ENCODE data around the gene CEP164. TPM values are rescaled to one million over a fixed set of nuclear protein-coding genes. Genes with fewer than 3 reads are reported as not detected.
"Not testable (repeated sequence)": the region's sequence is repeated elsewhere in the genome, so short reads cannot be mapped to it uniquely, and the experiment has no call there.

CEP164 gene
- total RNA-seq, 2 experiments from 2014 or later, result 29.3 to 32.6 TPM

GRCh38 chr11:117392001-117392690 is 64.5 kb downstream of the CEP164 start:
- H3K36me3 Mint-ChIP-seq, result peaks cover 60% of the 10 kb centered on the region
- no peak overlapping the region for H3K27ac Mint-ChIP-seq
- no peak overlapping the region for H3K4me3 Mint-ChIP-seq
- H3K27me3 Mint-ChIP-seq, result no peaks in the 10 kb centered on the region
- no peaks in the 10 kb centered on the region for H3K4me1 Mint-ChIP-seq (ENCODE audit: low read depth)
- CTCF ChIA-PET, result interaction anchor here (1.2 kb wide), 1 partner anchor 34 kb away, joined by 4 read pairs; no protein-coding TSS in a partner anchor
- intact Hi-C loops (cut with micrococcal nuclease), result no loop called here
- no peak for DNase-seq
- no peaks in the 10 kb centered on the region for H3K9me3 Mint-ChIP-seq
- POLR2A ChIA-PET, result no interaction called here

- POLR2A ChIA-PET, result no interaction called here
- Mint-ChIP-seq H3K9me3 (peaks cover 5% of the 10 kb centered on the region), H3K27ac (no peak overlapping the region), H3K4me1 (ENCODE audit: low read depth) (no peaks in the 10 kb centered on the region), H3K27me3 (no peaks in the 10 kb centered on the region), H3K36me3 (peaks cover 68% of the 10 kb centered on the region), H3K4me3 (no peak overlapping the region)
- DNase-seq, result no peak
- CTCF ChIA-PET, result no interaction called here
- intact Hi-C loops (cut with micrococcal nuclease), result no loop called here
These were observed 65.3 kb downstream of the CEP164 start for GRCh38 chr11:117392979-117393378.

- peaks cover 15% of the 10 kb centered on the region for H3K9me3 Mint-ChIP-seq
- H3K27me3 Mint-ChIP-seq, result no peaks in the 10 kb centered on the region
- H3K36me3 Mint-ChIP-seq, result peaks cover 75% of the 10 kb centered on the region
- POLR2A ChIA-PET, result no interaction called here
- CTCF ChIA-PET, result no interaction called here
- no peaks in the 10 kb centered on the region for H3K4me1 Mint-ChIP-seq (ENCODE audit: low read depth)
- H3K4me3 Mint-ChIP-seq, result no peak overlapping the region
- DNase-seq, result no peak
- intact Hi-C loops (cut with micrococcal nuclease), result no loop called here
- no peak overlapping the region for H3K27ac Mint-ChIP-seq
These were observed 66.7 kb downstream of the CEP164 start for GRCh38 chr11:117394221-117394925.

GRCh38 chr11:117395476-117395875 is 67.8 kb downstream of the CEP164 start:
- ChIA-PET CTCF (no interaction called here), POLR2A (no interaction called here)
- H3K27ac Mint-ChIP-seq, result no peak overlapping the region
- peaks cover 15% of the 10 kb centered on the region for H3K9me3 Mint-ChIP-seq
- intact Hi-C loops (cut with micrococcal nuclease), result no loop called here
- H3K4me3 Mint-ChIP-seq, result no peak overlapping the region
- DNase-seq, result no peak
- no peaks in the 10 kb centered on the region for H3K4me1 Mint-ChIP-seq (ENCODE audit: low read depth)
- no peaks in the 10 kb centered on the region for H3K27me3 Mint-ChIP-seq
- peaks cover 80% of the 10 kb centered on the region for H3K36me3 Mint-ChIP-seq

- H3K4me3 Mint-ChIP-seq, result no peak overlapping the region
- no peaks in the 10 kb centered on the region for H3K27me3 Mint-ChIP-seq
- H3K4me1 Mint-ChIP-seq (ENCODE audit: low read depth), result no peaks in the 10 kb centered on the region
- H3K9me3 Mint-ChIP-seq, result peaks cover 15% of the 10 kb centered on the region
- POLR2A ChIA-PET, result no interaction called here
- peaks cover 72% of the 10 kb centered on the region for H3K36me3 Mint-ChIP-seq
- CTCF ChIA-PET, result no interaction called here
- intact Hi-C loops (cut with micrococcal nuclease), result no loop called here
- no peak for DNase-seq
- no peak overlapping the region for H3K27ac Mint-ChIP-seq
These were observed 69.3 kb downstream of the CEP164 start for GRCh38 chr11:117396970-117397369.

GRCh38 chr11:117398618-117399017 is 71.0 kb downstream of the CEP164 start:
- H3K27ac Mint-ChIP-seq; H3K4me3 Mint-ChIP-seq; CTCF ChIA-PET; POLR2A ChIA-PET; H3K27me3 Mint-ChIP-seq; DNase-seq; intact Hi-C loops (cut with micrococcal nuclease); H3K4me1 Mint-ChIP-seq (ENCODE audit: low read depth): not testable (repeated sequence)
- peaks cover 75% of the 10 kb centered on the region for H3K36me3 Mint-ChIP-seq
- peaks cover 15% of the 10 kb centered on the region for H3K9me3 Mint-ChIP-seq

- H3K27me3 Mint-ChIP-seq; H3K27ac Mint-ChIP-seq; H3K4me1 Mint-ChIP-seq (ENCODE audit: low read depth); CTCF ChIA-PET; H3K4me3 Mint-ChIP-seq; DNase-seq; POLR2A ChIA-PET; intact Hi-C loops (cut with micrococcal nuclease): not testable (repeated sequence)
- peaks cover 76% of the 10 kb centered on the region for H3K36me3 Mint-ChIP-seq
- peaks cover 15% of the 10 kb centered on the region for H3K9me3 Mint-ChIP-seq
These were observed 71.6 kb downstream of the CEP164 start for GRCh38 chr11:117399100-117399840.

- CTCF ChIA-PET, result interaction anchor here (1.0 kb wide), 1 partner anchor 19 kb away, joined by 3 read pairs; no protein-coding TSS in a partner anchor
- H3K4me3 Mint-ChIP-seq; H3K27me3 Mint-ChIP-seq; H3K4me1 Mint-ChIP-seq (ENCODE audit: low read depth); intact Hi-C loops (cut with micrococcal nuclease); H3K27ac Mint-ChIP-seq; POLR2A ChIA-PET; DNase-seq: not testable (repeated sequence)
- Mint-ChIP-seq H3K36me3 (peaks cover 58% of the 10 kb centered on the region), H3K9me3 (peaks cover 16% of the 10 kb centered on the region)
These were observed 78.2 kb downstream of the CEP164 start for GRCh38 chr11:117405898-117406297.

GRCh38 chr11:117407016-117407415 is 79.4 kb downstream of the CEP164 start:
- Mint-ChIP-seq H3K27me3 (no peaks in the 10 kb centered on the region), H3K36me3 (peaks cover 56% of the 10 kb centered on the region), H3K9me3 (peaks cover 16% of the 10 kb centered on the region), H3K4me3 (no peak overlapping the region), H3K4me1 (ENCODE audit: low read depth) (no peaks in the 10 kb centered on the region), H3K27ac (no peak overlapping the region)
- ChIA-PET POLR2A (no interaction called here), CTCF (interaction anchor here (1.0 kb wide), 1 partner anchor 18 kb away, joined by 3 read pairs; no protein-coding TSS in a partner anchor)
- DNase-seq, result no peak
- intact Hi-C loops (cut with micrococcal nuclease), result no loop called here

- Mint-ChIP-seq H3K4me3 (no peak overlapping the region), H3K27ac (no peak overlapping the region), H3K9me3 (peaks cover 16% of the 10 kb centered on the region), H3K4me1 (ENCODE audit: low read depth) (no peaks in the 10 kb centered on the region), H3K36me3 (peaks cover 49% of the 10 kb centered on the region), H3K27me3 (no peaks in the 10 kb centered on the region)
- no peak for DNase-seq
- CTCF ChIA-PET, result interaction anchor here (2.1 kb wide), 1 partner anchor 18 kb away, joined by 10 read pairs; no protein-coding TSS in a partner anchor
- POLR2A ChIA-PET, result no interaction called here
- intact Hi-C loops (cut with micrococcal nuclease), result no loop called here
These were observed 80.7 kb downstream of the CEP164 start for GRCh38 chr11:117408356-117408755.

- no peaks in the 10 kb centered on the region for H3K27me3 Mint-ChIP-seq
- CTCF ChIA-PET, result interaction anchor here (2.1 kb wide), 1 partner anchor 17 kb away, joined by 10 read pairs; no protein-coding TSS in a partner anchor
- H3K4me1 Mint-ChIP-seq (ENCODE audit: low read depth), result no peaks in the 10 kb centered on the region
- no peak overlapping the region for H3K27ac Mint-ChIP-seq
- H3K9me3 Mint-ChIP-seq, result peaks cover 16% of the 10 kb centered on the region
- intact Hi-C loops (cut with micrococcal nuclease), result no loop called here
- peaks cover 38% of the 10 kb centered on the region for H3K36me3 Mint-ChIP-seq
- POLR2A ChIA-PET, result no interaction called here
- H3K4me3 Mint-ChIP-seq, result no peak overlapping the region
- no peak for DNase-seq
These were observed 81.9 kb downstream of the CEP164 start for GRCh38 chr11:117409511-117409910.

GRCh38 chr11:117410238-117410637 is 82.6 kb downstream of the CEP164 start:
- ChIA-PET CTCF (interaction anchor here (0.7 to 6.1 kb wide), 3 partner anchors 9 to 16 kb away, joined by 3 to 31 read pairs (median 10); no protein-coding TSS in a partner anchor), POLR2A (no interaction called here)
- no peaks in the 10 kb centered on the region for H3K4me1 Mint-ChIP-seq (ENCODE audit: low read depth)
- DNase-seq, result no peak
- no peak overlapping the region for H3K4me3 Mint-ChIP-seq
- no peaks in the 10 kb centered on the region for H3K27me3 Mint-ChIP-seq
- H3K27ac Mint-ChIP-seq, result no peak overlapping the region
- H3K9me3 Mint-ChIP-seq, result peaks cover 14% of the 10 kb centered on the region
- intact Hi-C loops (cut with micrococcal nuclease), result no loop called here
- peaks cover 30% of the 10 kb centered on the region for H3K36me3 Mint-ChIP-seq

All from activated CD4-positive, alpha-beta memory T cell treated with anti-CD3 and anti-CD28 coated beads for 36 hours (primary cell).